SK-N-SH treated with all-trans-retinoic acid at 6 μM for 48 hours (cell line): ENCODE results near the gene SLC5A9.

ENCODE experiments used
- BACH2 ChIP-seq: fragments of 250-450 bp; sonication (Bioruptor Pico); IDR thresholded peaks from 2 replicates; pipeline ENCODE4 v1.9.0; 2021; ENCODE audit warnings: mild to moderate bottlenecking, borderline replicate concordance
- CSDC2 ChIP-seq: fragments of 250-450 bp; sonication (Bioruptor Pico); IDR thresholded peaks from 2 replicates; pipeline ENCODE4 v1.5.0; 2020; ENCODE audit warnings: mild to moderate bottlenecking, moderate library complexity
- GLIS3 ChIP-seq: fragments of 250-450 bp; sonication (Bioruptor Pico); IDR thresholded peaks from 2 replicates; pipeline ENCODE4 v1.5.0; 2020; ENCODE audit warnings: mild to moderate bottlenecking, moderate library complexity
- PATZ1 ChIP-seq: fragments of 250-450 bp; sonication (Bioruptor Pico); IDR thresholded peaks from 2 replicates; pipeline ENCODE4 v1.8.0; 2020; ENCODE audit warnings: mild to moderate bottlenecking, moderate library complexity, borderline replicate concordance
- TOX ChIP-seq: fragments of 250-450 bp; sonication (Bioruptor Pico); IDR thresholded peaks from 2 replicates; pipeline ENCODE4 v1.8.0; 2021; ENCODE audit warnings: mild to moderate bottlenecking, moderate library complexity, borderline replicate concordance
- ZC3H10 ChIP-seq: fragments of 250-450 bp; sonication (Bioruptor Pico); IDR thresholded peaks from 2 replicates; pipeline ENCODE4 v1.5.1; 2021; ENCODE audit warnings: mild to moderate bottlenecking, moderate library complexity
- ZFP3 ChIP-seq: fragments of 250-450 bp; sonication (Bioruptor Pico); IDR thresholded peaks from 2 replicates; pipeline ENCODE4 v1.5.0; 2020; ENCODE audit warnings: mild to moderate bottlenecking, moderate library complexity

DNA sequence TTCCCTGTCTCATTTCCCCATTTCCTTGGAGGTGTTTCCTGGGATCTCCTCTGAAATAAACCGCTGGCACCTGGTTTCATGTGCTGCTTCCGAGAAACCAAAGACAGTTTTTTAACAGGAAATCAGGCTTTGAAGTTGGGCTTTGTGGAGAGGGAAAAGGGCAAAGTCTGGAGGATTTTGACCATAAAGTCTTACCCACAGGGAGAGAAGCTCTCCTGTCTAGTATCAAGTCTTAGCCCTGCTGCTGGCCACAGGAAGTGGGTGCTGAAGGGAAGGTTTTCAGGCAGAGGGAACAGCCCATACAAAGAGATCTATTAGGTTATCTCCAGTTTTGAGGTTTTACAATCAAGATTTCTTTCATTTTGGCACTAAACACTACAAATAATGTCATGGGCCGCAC lies 29.3 kb downstream of the SLC5A9 start:
- no peak for TF ChIP-seq ZC3H10 (CRISPR knock-in tag)
- no peak for TF ChIP-seq GLIS3 (CRISPR knock-in tag)
- TF ChIP-seq PATZ1 = no peak
- TF ChIP-seq ZFP3 (CRISPR knock-in tag) = no peak
- no peak for TF ChIP-seq BACH2 (CRISPR knock-in tag)
- TF ChIP-seq TOX (CRISPR knock-in tag) = no peak
- TF ChIP-seq CSDC2 (CRISPR knock-in tag) = no peak
